Osteoblast (primary cell): Measurements from ENCODE around the gene DENND2A. TPM values are rescaled to one million over a fixed set of nuclear protein-coding genes. Genes with fewer than 3 reads are reported as not detected.

Experiments
- DNase-seq: peaks from one replicate; pipeline ENCODE4 v3.0.0; 2011; ENCODE audit warnings: low spot score, mixed read lengths; ENCODE audit not compliant: insufficient read length; ENCODE audit errors: missing footprints
- H2AFZ ChIP-seq: 2 replicates; pipeline ENCODE4 v1.6.0; 2011; ENCODE audit warnings: mild to moderate bottlenecking, low read length
- H3K27ac ChIP-seq: 2 replicates; pipeline ENCODE4 v1.5.1; 2011; ENCODE audit warnings: mild to moderate bottlenecking, low read depth, low read length, moderate library complexity
- H3K27me3 ChIP-seq: 2 replicates; pipeline ENCODE4 v1.6.0; 2012; ENCODE audit warnings: mild to moderate bottlenecking, control low read depth, inconsistent platforms, low read length, moderate library complexity; ENCODE audit not compliant: insufficient read depth
- H3K36me3 ChIP-seq: 2 replicates; pipeline ENCODE4 v1.5.1; 2011; ENCODE audit warnings: mild to moderate bottlenecking, low read length, control low read depth, moderate library complexity; ENCODE audit not compliant: insufficient read depth
- H3K4me1 ChIP-seq: 2 replicates; pipeline ENCODE4 v1.5.1; 2011; ENCODE audit warnings: mild to moderate bottlenecking, low read length, control low read depth, moderate library complexity; ENCODE audit not compliant: insufficient read depth
- H3K4me2 ChIP-seq: 2 replicates; pipeline ENCODE4 v1.6.0; 2011; ENCODE audit warnings: mild to moderate bottlenecking, low read length; ENCODE audit not compliant: insufficient read depth
- H3K4me3 ChIP-seq: fragments of 200-600 bp; sonication (generic); 3 replicates; pipeline ENCODE4 v1.5.1; 2012; ENCODE audit warnings: mild to moderate bottlenecking, low read length, inconsistent platforms; ENCODE audit not compliant: insufficient read depth
- H3K79me2 ChIP-seq: 2 replicates; pipeline ENCODE4 v1.6.0; 2012; ENCODE audit warnings: mild to moderate bottlenecking, low read length, control low read depth, inconsistent platforms; ENCODE audit not compliant: insufficient read depth
- H3K9me3 ChIP-seq: 2 replicates; pipeline ENCODE4 v1.5.1; 2011; ENCODE audit warnings: low read depth, low read length, control low read depth
- H4K20me1 ChIP-seq: 2 replicates; pipeline ENCODE4 v1.6.0; 2012; ENCODE audit warnings: mild to moderate bottlenecking, low read length, control low read depth; ENCODE audit not compliant: insufficient read depth
- CTCF ChIP-seq: IDR thresholded peaks from 2 replicates; pipeline ENCODE4 v1.5.1; 2011; ENCODE audit warnings: mild to moderate bottlenecking, low read depth, low read length, moderate library complexity; ENCODE audit errors: extremely low read depth
- total RNA-seq: library from RNA; depleted of rRNA; stranded (reverse); fragments of >200 nt; gene quantifications from 2 replicates; pipeline ENCODE4 v1.2.3, GENCODE V29; 2012

The DENND2A gene
- total RNA-seq, 1 donor, result 0.36 TPM

GRCh38 chr7:140605337-140605736 lies 35.3 kb downstream of the DENND2A start:
- Histone ChIP-seq H3K79me2 (no peaks in the 10 kb centered on the region), H3K27ac (no peak overlapping the region), H4K20me1 (no peaks in the 10 kb centered on the region), H3K36me3 (no peaks in the 10 kb centered on the region), H3K4me2 (no peak overlapping the region), H3K9me3 (no peaks in the 10 kb centered on the region), H3K27me3 (no peaks in the 10 kb centered on the region), H3K4me1 (peaks cover 18% of the 10 kb centered on the region), H2AFZ (peak overlapping the region; percentile 20), H3K4me3 (no peak overlapping the region)
- TF ChIP-seq CTCF, result no peak
- peak; percentile 73 for DNase-seq

DNA sequence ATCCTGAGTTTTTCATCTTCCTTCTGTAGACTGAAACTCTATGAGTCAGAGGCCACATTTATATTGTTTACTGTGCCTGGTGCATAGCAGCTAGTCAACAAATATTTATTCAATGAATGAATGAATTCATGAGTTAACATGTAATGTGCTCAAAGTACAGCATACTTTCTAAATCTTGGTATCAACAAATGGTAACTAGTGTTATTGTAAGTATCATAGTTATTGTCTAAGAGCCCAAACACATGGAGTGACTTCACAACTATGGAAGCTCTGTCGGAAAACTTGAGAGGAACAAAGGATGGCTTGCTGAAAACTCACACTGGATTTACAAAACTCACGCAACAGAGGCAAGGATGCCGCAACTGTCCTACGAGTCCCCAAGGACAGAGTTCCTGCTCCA lies 35.9 kb downstream of the DENND2A start:
- no peaks in the 10 kb centered on the region for H3K36me3 ChIP-seq
- no peak overlapping the region for H2AFZ ChIP-seq
- H3K9me3 ChIP-seq, result no peaks in the 10 kb centered on the region
- H3K27ac ChIP-seq, result no peak overlapping the region
- no peak overlapping the region for H3K4me3 ChIP-seq
- H3K4me2 ChIP-seq, result no peak overlapping the region
- TF ChIP-seq CTCF, result no peak
- peaks cover 16% of the 10 kb centered on the region for H3K4me1 ChIP-seq
- H3K79me2 ChIP-seq, result no peaks in the 10 kb centered on the region
- H3K27me3 ChIP-seq, result no peaks in the 10 kb centered on the region
- DNase-seq, result no peak
- no peaks in the 10 kb centered on the region for H4K20me1 ChIP-seq

- Histone ChIP-seq H2AFZ (no peak overlapping the region), H3K36me3 (no peaks in the 10 kb centered on the region), H3K79me2 (no peaks in the 10 kb centered on the region), H3K27ac (no peak overlapping the region), H3K4me1 (peaks cover 15% of the 10 kb centered on the region), H3K27me3 (no peaks in the 10 kb centered on the region), H3K4me3 (no peak overlapping the region), H3K9me3 (no peaks in the 10 kb centered on the region), H4K20me1 (no peaks in the 10 kb centered on the region), H3K4me2 (no peak overlapping the region)
- TF ChIP-seq CTCF, result no peak
- no peak for DNase-seq
Observed at GRCh38 chr7:140604076-140604475, 36.5 kb downstream of the DENND2A start.

DNA sequence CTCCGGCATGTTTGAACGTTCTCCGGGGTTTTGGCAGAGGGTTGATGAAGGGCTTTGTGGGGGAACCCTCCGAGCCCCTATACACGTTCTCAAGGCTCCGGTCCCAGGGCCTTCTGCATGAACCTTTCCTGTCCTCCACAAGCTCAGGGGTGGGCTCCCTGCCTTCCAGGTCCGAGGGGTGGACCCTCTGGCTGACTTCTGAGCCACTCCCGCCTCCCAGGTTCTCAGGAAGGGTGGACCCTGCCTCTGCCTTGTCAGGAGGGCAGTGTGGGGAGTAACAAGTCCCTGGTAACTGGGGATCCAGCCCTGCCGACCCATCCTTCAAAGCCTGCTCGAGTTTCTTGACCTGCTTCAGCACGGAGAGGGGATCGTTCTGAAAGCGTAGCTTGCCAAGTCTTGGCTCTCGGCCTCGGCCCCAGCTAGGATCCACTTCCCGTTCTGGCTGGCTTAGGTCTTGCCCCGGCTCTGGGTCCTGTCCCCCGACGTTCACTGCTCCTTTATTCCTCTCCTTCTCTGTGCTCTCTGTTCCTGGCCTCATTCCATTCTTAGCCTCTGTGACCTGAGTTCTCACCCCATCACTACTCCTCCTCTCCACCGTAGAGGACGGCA lies 38.9 kb downstream of the DENND2A start:
- no peak for TF ChIP-seq CTCF
- DNase-seq, result no peak
- Histone ChIP-seq H3K4me1 (peaks cover 14% of the 10 kb centered on the region), H3K27me3 (no peaks in the 10 kb centered on the region), H3K9me3 (no peaks in the 10 kb centered on the region), H3K36me3 (no peaks in the 10 kb centered on the region), H4K20me1 (no peaks in the 10 kb centered on the region), H3K27ac (no peak overlapping the region), H3K4me3 (no peak overlapping the region), H3K79me2 (no peaks in the 10 kb centered on the region), H3K4me2 (no peak overlapping the region), H2AFZ (no peak overlapping the region)
